ENCODE measurements around the gene HMOX1.

GRCh38 chr22:35397095-35397904, 16.4 kb downstream of the HMOX1 start:
- TF ChIP-seq, protein P1, sequence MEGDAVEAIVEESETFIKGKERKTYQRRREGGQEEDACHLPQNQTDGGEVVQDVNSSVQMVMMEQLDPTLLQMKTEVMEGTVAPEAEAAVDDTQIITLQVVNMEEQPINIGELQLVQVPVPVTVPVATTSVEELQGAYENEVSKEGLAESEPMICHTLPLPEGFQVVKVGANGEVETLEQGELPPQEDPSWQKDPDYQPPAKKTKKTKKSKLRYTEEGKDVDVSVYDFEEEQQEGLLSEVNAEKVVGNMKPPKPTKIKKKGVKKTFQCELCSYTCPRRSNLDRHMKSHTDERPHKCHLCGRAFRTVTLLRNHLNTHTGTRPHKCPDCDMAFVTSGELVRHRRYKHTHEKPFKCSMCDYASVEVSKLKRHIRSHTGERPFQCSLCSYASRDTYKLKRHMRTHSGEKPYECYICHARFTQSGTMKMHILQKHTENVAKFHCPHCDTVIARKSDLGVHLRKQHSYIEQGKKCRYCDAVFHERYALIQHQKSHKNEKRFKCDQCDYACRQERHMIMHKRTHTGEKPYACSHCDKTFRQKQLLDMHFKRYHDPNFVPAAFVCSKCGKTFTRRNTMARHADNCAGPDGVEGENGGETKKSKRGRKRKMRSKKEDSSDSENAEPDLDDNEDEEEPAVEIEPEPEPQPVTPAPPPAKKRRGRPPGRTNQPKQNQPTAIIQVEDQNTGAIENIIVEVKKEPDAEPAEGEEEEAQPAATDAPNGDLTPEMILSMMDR (conservative IDR thresholded peaks at IDR 0.05; ENCODE audit: low read length), result no peak
- no peak for TF ChIP-seq EZH2phosphoT487 (IDR thresholded peaks at IDR 0.05; ENCODE audit: borderline replicate concordance)

Measured in Loucy (cell line).